HG03103 (cell line): ENCODE results near the gene ZFAND3.
"Not testable (repeated sequence)": the region's sequence is repeated elsewhere in the genome, so short reads cannot be mapped to it uniquely, and the experiment has no call there.

ENCODE experiments used
- ATAC-seq: cut with Tn5 transposase; IDR thresholded peaks from one replicate; pipeline ENCODE4 v1.9.1; 2021; ENCODE audit warnings: low read depth; ENCODE audit not compliant: unreplicated experiment

The ZFAND3 gene

DNA sequence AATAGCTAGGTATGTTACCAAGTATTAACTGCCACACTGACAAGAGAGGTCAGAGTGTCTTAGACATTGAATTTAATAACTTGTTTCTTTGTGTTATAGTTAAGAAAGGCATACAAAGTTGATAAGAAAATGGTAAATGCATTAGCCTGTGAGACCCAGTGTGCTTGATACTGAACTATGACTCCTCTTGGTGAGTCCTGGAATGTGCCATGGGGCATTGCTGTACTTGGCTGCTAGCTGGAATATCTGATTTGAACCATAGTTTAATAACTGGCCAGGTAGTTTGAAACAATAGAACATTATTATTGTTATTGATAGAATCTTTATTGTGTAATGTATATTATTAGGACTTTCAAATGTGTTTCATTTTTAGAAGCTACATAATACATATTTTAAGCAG is 70.0 kb downstream of the ZFAND3 start:
- ATAC-seq: no peak

DNA sequence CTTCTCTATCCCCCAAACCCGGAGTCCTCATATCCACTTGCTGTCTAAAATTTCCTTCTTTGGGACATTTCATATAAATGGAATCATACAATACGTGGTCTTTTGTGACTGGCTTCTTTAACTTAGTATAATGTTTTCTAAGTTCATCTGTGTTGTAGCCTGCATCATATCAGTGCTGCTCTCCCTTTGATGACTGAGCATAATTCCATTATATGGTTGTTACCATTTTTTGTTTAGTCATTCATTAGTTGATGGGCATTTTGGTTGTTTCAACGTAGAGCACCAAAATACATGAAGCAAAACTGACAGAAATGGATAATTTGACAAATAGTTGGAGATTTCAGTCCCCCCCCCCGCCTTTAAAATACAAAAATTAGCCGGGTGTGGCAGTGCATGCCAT is 71.5 kb downstream of the ZFAND3 start:
- ATAC-seq: no peak

DNA sequence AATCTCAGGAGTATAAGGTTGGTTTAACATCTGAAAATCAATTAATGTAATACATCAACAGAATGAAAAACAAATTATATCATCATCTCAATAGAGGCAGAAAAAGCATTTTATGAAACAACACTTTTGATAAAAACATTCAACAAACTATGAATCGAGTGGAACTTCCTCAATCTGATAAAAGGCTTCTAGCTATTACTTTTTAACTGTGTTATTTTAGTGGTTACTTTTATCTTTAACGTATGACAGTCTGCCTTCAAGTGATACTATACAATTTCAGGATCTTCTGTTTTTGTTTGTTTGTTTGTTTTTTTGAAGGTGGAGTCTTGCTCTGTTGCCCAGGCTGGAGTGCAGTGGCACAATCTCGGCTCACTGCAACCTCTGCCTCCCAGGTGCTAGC is 73.7 kb downstream of the ZFAND3 start:
- no peak for ATAC-seq

DNA sequence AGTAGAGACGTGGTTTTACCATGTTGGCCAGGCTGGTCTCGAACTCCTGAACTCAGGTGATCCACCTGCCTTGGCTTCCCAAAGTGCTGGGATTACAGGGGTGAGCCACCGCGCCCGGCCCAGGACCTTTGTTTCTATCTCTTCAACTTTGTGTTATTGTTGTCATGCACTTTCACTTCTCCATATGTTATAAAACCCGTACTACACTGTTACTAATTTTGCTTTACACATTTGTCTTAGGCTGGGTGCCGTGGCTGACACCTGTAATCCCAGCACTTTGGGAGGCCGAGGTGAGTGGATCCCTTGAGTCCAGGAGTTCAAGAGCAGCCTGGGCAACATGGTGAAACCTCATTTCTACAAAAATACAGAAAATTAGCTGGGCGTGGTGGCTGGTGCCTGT is 74.2 kb downstream of the ZFAND3 start:
- ATAC-seq: not testable (repeated sequence)

DNA sequence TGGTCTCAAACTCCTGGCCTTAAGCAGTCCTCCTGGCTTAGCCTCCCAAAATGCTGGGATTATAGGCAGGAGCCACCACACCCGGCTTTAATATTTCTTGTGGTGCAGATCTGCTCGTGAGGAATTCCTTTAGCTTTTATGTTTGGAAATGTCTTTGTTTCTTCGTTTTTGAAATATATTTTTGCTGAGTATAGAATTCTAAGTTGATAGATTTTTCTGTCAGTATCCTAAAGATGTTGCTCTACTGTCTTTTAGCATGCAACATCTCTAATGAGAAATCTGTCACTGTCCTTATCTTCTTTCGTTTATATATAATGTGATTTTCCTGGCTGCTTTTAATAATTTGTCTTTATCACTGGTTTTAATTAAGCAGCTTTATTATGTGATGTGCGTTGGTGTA is 75.1 kb downstream of the ZFAND3 start:
- ATAC-seq: no peak

DNA sequence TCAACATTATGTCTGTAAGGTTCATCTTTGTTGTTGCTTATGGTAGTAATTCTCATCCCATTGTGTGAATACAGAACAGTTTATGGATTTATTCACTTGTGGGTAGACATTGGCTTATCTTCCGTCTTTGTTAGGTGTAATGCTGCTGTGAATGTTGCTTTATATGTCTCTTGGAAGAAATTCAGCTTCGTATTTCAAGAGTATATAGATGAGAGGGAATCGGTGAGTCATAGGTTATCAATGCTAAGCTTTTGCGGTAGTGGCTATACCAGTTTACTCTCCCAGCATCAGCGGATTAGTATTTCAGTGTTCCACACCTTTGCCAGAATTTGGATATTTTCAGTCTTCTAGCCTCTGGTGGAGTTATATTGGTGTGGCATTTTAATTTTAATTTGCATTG is 77.8 kb downstream of the ZFAND3 start:
- no peak for ATAC-seq

GRCh38 chr6:37897818-37898515 is 78.4 kb downstream of the ZFAND3 start:
- no peak for ATAC-seq

DNA sequence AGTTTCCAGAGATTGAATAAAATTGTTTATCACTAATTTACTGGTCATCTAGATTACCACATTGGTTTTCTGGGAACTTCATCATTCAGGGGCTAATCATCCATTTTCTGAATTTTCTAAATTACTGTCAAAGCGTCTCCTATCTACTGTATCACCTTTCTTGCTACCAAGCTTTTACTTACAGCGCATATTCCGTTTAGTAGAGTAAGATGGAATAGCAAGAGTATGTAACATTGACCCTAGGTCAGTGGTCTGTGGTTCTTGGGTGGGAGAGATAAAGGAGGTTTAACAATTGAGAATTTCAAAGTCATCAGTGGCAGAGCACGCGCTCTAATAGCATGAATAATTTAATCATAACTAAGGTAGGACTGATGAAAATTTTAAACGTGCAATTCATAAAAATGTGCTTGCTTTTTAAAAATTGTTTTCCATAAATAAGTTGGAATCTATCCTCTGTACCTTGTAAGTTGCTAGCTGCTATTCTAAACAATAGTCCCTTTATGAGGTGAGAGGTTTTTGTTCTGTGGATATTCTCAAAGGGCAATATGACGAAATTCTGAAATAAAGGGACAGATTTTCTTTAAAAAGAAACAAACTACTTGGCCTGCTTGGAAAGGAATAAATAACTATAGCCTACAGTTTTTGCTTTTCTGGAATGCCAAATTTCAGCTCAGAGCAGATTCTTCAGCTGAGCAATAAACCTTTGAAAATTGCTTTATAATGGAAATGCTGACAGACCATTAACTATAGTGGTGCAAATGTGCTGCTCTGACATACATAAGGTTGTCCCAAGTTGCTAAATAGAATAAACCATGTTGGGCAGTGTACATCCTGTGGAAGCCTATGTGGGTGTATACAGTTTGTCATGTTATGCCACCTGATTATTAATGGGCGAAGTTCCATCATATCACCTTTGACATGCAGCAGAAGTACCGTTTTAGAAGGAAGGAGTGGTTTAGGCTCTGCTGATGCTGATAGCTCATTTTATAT is 84.1 kb downstream of the ZFAND3 start:
- ATAC-seq: no peak

GRCh38 chr6:37904590-37904989 is 85.1 kb downstream of the ZFAND3 start:
- ATAC-seq: no peak

GRCh38 chr6:37906121-37906520 is 86.6 kb downstream of the ZFAND3 start:
- ATAC-seq: no peak

DNA sequence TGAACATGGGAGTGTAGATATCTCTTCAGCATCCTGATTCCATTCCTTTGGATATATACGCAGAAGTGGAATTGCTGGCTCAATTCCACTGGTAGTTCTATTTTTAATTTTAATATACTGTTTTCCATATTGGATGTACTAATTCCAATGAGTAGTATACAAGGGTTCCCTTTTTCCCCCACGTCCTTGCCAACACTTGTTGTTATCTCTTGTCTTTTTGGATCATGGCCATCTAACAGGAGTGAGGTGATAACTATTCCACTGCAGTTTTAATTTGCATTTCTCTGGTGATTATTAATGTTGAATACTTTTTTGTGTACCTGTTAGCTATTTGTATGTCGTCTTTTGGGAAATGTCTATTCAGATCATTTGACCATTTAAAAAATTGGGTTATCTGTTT is 91.5 kb downstream of the ZFAND3 start:
- no peak for ATAC-seq

GRCh38 chr6:37913210-37913609 is 93.7 kb downstream of the ZFAND3 start:
- no peak for ATAC-seq

DNA sequence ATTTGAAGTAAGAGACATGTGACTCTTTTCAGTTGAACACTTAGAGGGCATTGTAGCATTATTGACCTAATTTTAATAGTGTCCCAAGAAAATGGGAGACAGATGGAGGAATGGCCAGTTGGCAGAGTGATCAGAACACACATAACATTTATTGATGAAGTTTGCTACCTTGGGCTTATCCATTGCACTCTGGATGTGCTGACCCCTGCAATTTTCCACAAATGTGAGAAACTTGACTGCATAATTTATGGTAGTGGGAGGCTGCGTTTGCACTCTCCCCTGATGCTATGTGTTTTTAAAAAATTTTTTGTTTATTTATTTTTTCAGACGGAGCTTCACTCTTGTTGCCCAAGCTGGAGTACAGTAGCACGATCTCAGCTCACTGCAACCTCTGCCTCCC is 95.9 kb downstream of the ZFAND3 start:
- no peak for ATAC-seq

GRCh38 chr6:37916149-37916548 is 96.6 kb downstream of the ZFAND3 start:
- no peak for ATAC-seq

- ATAC-seq: no peak
Observed at GRCh38 chr6:37916675-37917074, 97.1 kb downstream of the ZFAND3 start.

DNA sequence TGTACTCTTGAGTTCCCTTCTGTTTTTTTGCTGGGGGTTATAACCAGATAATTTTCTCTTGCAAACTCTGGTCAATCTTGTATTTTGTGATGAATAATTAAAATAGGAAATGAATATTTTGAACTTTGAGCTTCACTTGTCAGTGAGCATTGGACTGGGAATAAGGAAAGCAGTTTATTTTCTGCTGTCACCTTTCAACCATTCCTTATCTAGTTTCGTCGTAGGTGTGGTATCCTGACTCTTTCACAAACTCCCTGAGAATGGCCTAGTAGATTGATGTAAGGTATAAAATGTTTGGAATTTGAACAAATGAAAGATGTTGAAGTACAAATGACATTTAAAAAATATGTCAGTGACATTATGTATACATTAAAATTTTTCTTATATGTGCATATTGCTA is 98.0 kb downstream of the ZFAND3 start:
- no peak for ATAC-seq

GRCh38 chr6:37919417-37920157 is 100.1 kb downstream of the ZFAND3 start:
- ATAC-seq: no peak

DNA sequence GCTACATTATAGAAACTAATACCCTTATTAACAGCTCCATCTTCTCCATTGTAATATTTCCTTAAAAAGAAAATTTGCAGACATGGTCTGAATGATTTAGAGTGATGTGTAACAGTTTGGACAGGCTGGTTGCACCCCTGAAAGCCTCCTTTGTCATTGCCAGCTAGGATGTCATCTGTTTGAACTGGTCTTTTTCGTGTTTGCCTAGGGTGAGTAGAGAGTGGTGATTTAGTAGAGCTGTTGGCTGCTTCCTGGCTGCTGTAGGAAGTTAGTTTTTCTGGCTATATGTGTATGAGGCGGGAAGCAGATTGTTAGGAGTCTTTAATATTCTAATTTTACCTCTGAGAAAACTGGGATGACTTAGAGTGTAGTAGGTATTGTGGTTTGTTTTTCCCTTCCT is 101.1 kb downstream of the ZFAND3 start:
- no peak for ATAC-seq

DNA sequence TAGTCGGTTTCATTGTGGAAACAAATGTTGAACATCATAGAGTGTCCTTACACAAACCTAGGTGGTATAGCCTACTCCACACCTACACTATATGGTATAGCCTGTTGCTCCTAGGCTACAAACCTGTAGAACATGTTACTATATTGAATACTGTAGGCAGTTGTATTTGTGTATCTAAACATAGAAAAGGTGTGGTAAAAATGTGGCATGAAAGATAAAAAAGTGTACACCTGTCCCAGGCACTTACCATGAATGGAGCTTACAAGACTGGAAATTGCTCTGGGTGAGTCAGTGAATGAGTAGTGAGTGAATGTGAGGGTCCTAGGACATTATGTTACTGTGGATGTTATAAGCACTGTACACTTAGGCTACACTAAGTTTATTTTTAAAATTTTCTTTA is 103.0 kb downstream of the ZFAND3 start:
- no peak for ATAC-seq

DNA sequence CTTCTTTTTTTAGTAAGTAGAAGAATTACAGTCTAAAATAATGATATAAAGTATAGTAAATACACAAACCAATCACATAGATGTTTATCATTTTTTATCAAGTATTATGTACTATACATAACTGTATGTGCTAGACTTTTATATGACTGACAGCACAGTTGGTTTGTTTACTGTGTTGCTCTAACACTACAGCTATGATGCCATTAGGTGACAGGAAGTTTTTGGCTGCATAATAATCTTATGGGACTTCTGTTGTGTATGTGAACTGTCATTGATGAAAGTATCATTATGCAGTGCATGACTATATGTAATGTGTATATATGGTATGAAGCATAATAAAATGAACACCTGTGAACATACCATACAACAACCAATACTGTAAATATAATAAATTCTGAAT is 104.0 kb downstream of the ZFAND3 start:
- ATAC-seq: no peak

DNA sequence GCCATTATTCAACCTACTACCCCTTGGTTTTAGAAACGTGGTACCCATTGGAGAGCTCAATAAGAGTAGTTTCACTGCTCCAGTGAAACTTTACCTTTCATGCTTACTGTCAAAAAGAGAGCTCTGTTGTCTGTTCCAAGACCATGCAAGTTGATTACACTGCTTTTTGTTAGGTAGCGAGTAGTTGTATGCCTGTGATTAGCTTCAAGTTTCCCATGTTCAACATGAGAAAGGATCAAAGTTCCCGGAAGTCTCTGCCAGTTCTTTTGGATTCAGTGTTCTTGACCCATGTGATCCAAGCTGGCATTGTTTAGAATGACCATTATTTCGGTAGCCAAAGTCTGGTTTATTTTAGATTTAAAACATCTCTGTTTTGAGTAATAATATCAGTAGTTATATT is 107.1 kb downstream of the ZFAND3 start:
- ATAC-seq: no peak
